GM15510 (cell line): Measurements from ENCODE around the gene RPS6KA5.

ENCODE experiments used
- POLR2A ChIP-seq: IDR thresholded peaks from 3 replicates; pipeline ENCODE4 v1.6.1; 2011; ENCODE audit warnings: borderline replicate concordance; ENCODE audit not compliant: insufficient read length; ENCODE audit errors: extremely low read depth

Gene RPS6KA5

DNA sequence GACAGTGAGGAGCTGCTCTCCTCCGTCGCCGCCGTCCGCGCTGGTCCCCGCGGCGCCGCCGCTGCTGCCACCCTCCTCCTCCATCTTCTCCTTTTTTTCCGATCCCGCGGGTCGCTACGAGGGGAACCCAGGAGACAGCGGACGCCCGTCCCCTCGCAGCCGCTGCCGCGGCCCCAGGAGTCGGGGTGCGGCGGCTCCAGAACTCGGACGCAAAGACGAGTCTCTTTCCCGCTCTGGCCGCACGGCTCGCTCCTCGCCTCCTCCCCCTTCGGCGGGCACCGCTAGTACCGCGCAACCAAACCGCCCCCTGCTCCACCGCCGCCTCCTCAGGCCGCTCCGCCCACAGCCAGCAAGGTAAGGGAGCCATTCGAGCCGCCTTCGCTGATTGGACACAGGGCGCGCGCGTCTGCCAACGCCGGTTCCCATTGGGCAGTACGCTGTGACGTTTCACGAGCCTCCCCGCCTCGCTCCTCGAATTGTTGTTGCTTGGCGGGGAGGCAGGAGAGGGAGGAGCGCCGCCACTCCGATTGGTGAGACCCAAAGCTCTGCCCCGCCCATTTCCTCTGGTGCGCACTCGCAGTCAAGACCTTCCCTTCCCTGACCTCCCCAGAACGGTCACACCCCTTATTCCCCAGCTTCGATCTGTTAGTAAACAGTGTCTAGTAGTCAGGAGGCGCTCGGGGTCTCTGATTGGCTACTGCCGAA is at the start of gene RPS6KA5:
Gene RPS6KA5, minus strand, starts transcription at position 291 of the 705 bp plus-strand sequence. Its CDS starts 207 bp downstream, at position 84.
- peak; percentile 64 for TF ChIP-seq POLR2A

DNA sequence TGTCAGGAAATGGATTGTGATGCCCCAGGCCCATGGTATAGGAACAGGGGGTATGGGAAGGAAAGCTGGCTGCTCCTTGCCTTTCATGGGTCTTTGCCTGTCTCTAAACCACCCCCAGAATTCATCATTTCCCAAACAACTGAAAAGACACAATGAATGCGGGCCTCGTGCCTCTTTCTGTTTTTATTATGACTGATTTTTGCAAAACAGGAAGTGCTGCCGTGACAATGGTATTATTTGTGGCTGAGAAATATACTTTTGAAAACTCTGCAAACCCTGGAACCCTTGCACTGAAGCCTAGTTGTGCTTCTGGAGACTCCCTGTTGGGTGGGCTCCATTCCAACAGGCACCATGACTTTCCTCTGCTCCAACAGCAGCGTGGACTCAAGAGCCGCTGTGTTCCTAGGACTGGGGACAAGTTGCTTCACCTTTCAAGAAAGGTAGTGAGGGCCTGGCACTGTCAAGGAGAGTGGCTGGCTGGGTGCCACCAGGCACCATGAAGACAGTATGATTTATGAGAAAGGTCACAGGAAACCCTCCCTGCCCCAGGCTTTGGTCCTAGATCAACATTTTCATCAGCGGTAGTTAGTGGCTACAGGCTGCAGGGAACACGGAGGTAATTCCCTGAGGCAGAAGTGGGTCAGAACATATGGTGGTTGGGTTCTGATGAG is 48.6 kb upstream of the RPS6KA5 start:
- no peak for TF ChIP-seq POLR2A

DNA sequence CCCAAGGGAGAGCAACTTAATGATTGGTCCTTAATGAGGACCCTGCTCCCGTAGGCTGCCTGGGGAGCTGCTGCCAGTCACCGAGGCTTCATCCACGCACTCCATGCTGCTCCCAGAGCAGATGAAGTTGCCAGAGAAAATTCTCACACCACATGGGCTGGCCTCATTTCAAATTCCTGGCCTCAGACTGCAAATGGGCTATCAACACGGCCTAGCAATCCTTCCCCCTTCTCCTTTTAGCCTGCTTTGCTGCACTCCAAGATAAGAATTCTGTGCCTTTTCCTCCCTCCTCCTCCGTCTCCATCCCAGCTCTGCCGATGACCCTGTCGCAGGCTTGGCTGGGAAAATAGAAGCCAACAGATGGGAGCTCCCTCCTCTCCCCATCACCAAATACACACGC is 42.7 kb upstream of the RPS6KA5 start:
- TF ChIP-seq POLR2A = no peak

DNA sequence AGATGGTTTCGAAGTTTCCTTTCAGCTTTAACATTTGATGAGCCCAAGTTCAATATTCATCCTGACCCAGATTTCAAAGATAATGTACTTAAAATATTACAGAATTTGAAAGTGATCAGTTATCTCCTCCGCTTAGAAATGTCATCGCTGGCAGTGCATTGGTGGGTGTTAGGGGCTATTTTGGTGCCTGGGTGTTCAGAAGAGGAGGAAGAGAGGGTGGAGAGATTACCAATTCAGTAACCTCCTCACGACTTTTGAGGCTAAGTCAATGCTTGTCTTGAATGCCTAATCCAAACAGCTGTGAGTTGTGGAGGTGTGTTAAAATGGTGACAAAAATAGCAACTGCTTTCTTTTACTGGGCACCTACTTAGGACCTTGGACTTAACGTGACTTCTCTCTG is 39.7 kb upstream of the RPS6KA5 start:
- TF ChIP-seq POLR2A = no peak

DNA sequence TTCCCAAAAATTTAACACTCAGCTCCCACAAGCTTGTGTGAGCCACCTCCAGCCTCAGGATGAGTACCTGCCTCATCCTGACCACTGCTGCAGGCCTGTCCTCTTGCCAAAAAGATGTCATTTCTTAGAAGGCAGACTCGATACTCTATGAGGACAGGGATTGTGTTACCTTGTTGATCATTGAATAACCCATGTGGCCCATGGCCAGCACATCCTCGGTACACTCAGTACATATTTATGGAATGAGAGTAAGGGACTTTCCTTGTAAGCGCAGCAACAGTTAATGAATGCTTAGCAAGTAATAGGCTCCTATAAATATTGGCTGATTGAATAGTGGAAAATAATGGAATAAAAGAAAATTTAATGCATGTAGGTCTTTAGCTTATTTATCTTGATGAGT is 38.1 kb upstream of the RPS6KA5 start:
- TF ChIP-seq POLR2A = no peak

DNA sequence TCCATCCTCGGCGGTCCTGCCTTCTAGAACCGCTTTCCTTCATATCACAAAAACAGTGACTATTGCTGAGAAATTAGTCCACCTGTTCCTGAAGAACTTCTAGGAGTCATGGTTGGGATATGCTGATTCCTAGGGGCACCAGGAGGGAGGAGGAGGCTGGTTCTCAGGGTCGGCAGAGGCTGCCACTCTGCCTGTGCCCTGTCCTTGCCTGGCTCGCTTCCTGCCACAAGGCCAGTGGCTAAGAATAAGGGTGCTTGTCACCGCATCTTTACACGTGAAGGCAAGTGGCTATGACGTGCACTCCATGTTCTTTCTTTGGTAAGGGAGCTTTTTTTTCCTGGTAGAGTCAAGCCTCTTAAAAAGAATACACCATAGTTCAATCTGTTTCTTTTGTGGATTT is 34.7 kb upstream of the RPS6KA5 start:
- TF ChIP-seq POLR2A = no peak

DNA sequence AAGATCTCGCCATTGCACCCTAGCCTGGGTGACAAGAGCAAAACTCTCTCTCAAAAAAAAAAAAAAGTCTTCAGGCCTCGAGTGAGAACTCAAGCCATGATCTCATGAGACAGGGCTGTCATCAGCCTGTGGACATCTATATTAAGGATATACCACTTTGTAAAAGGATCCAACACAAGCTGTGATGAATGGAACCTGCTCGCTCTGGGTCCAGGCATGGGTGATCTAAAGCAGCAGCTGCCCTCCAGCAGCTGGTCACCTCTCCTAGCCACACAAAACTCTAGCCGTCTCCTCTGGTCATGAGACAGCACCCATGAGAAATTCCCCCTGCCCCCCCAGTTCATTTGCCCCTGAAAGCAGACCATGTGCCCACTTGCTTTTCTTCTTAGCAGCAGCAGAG is 34.3 kb upstream of the RPS6KA5 start:
- no peak for TF ChIP-seq POLR2A

DNA sequence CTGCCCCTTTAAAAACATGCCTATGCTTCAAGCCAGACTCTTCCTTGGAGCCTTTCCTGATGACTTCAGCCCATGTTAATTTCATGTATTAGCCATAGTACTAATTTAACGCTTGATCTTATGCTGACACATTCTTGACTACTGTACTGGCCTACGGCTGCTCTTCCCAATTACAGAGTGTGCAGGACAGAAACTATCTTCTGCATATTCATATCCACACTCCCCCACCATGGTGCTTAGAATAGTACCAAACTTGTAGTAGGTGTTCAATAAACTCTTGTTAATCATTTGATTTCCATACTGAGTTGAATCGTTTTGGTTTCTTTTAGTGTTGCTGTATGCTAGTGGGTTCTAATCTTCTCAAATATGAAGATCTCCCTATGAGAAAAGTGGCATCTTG is 31.6 kb upstream of the RPS6KA5 start:
- no peak for TF ChIP-seq POLR2A

DNA sequence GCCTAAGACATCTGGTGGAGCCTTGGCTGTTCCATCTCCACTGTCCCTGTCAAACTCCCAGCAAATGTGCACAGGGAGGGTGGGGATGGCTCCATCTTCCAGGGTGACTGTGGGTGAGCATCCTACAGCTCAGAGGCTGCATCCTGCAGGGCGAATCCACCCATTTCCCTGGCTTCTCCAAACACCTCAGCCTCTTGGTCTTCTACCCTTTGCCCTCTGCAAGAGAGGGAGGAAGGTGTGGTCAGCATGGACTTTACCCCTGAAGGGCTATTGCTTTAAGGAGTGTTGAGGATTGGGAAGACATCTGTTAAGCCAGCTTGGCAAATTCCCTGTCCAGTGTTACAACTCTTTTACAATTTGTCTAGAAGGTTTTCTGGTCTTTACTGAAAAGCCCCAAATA is 30.3 kb upstream of the RPS6KA5 start:
- TF ChIP-seq POLR2A = no peak

DNA sequence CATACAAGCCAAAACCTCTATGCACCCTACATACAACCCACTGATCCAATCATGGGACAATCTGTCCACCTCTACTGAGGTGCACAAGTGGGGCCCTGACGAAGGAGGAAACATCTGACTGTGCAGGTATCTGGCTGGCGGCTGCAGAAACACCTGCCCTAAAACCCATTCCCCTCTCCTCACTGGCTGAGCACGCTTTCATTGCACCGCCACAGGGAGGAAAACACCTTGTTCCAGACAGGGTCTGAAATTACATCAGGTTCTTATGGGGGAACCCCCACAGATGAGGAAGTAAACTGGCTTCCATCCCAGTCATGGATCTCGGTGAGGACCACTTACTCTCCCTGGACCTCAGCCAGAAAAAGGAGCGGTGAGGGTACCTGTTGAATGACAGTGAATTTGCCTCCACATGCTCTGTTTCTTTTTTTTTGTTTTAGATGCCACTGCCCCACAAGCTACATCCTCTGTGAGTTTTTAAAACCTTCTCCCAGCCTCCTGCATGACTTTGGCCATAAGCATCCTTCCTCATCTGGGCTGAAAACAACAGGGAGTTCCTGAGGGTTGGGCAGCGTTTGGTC is 29.6 kb upstream of the RPS6KA5 start:
- no peak for TF ChIP-seq POLR2A

DNA sequence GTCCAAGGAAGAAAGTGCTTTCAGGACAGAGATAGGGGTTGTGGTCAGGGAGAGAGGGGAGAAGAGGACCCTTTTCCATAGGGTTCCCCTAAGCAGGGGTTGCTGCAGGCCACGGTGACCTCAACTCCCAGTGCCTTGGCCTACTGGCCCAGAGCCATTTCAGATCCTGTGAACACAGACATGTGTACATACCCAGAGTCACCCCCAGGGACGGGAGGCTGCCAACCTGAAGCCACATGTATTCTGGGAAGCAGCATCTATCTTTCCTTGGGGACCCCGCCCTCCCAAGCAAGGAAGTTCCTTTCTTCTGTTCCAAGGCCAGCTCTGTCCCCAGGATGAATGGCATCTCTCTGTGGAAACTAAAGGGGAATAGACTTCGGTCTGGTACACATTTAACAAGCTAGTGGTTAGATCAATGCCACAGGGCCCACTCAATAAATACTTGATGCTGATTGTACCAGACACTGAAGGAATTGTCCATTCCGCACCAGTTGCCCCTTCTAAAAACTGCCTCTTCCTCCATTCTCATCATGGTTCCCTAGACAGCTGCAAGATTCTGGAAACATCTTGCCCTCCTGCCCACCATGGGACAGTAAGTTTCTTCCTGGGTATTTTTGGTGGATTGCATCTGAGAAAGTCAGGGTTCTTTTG is 28.3 kb upstream of the RPS6KA5 start:
- TF ChIP-seq POLR2A = no peak

DNA sequence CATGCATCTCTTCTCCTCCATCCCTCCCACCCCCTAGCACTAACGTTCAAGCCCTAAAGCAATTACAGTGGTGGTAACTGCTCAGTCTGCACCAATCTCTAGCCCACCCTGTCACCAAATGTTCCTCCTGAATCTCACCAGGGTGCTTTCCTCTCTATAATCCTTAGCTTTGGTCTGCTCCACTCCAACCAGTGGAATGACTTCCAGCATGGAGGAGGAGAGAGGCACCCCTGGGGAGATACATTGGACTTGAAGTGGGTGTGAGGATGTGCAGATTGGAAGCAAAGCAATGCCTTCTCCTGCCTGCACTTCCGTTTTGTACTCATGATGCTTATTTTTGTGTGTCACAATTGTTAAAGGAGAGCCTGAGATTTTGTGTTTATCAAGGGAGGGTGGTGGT is 24.1 kb upstream of the RPS6KA5 start:
- no peak for TF ChIP-seq POLR2A

DNA sequence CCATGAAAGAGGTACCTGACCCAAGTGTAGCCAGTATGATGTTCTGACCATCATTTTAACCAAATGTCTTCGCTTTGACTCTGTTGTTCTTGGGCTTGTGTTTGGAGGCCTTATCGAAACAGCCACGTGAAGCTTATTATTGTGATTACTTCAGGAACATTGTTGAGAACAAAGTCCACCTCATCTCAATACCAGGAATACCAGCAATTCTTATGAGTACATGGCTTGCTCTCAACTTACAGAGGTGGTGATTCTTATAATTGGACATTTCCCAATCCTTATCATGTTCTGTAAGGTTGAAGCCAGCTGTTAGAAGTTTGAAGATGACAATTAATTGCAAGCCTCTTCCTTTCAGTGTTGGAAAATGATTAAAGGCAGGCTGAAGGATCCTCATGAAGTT is 21.8 kb upstream of the RPS6KA5 start:
- TF ChIP-seq POLR2A = no peak

DNA sequence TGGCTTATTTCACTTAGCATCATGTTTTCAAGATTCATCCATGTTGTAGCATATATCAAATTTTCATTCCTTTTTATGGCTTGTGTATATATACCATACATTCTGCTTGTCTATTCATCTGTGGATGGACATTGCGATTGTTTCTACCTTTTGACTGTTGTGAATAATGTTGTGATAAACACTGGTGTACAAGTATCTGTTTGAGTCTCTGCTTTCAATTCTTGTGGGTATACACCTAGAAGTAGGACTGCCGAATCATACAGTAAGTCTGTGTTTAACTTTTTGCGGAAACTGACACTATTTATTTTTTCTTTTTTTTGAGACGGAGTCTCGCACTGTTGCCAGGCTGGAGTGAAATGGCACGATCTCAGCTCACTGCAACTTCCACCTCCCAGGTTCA is 19.6 kb upstream of the RPS6KA5 start:
- TF ChIP-seq POLR2A = no peak

DNA sequence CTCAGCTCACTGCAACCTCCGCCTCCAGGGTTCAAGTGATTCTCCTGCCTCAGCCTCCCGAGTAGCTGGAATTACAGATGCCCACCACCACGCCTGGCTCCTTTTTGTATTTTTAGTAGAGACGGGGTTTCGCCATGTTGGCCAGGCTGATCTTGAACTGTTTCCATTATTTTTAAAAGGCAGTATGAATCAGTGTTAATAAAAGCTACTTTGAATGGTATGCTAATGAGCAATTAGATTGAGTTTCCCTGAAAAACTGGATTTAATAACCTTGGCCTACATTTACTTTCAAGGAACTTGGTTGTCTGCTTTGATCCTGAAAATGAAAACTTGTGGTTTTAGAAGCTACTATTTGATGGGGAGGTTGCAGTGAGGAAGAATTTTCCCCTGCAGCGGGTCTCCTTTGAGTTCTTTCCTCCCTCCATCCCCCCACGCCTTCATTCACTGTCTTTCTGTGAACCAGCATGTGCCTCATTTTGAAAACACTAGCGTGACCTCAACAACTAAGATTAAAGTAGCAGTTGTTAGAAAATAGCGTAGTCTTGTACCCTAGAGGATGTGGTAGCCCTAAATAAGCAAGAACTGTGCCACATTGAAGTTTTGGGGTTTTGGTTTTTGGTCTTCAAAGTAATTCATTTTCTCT is 17.8 kb upstream of the RPS6KA5 start:
- TF ChIP-seq POLR2A = no peak
